Tibial nerve (tissue), 4 donors: ENCODE measurements around the gene SERP1. TPM values are rescaled to one million over a fixed set of nuclear protein-coding genes. Genes with fewer than 3 reads are reported as not detected.

Source experiments
- DNase-seq, 2 donors: peaks; one replicate each; pipeline ENCODE4 v3.0.0-alpha.2; 2019; ENCODE audit warnings: low spot score in 2 of 2
- H3K27ac ChIP-seq, 4 donors: fragments of 200-600 bp; sonication (generic) in 3 of 4; one replicate each; pipeline ENCODE4 v1.5.1; 2017 to 2019; ENCODE audit warnings: mild to moderate bottlenecking in 1 of 4
- H3K27me3 ChIP-seq, 2 donors: fragments of 200-600 bp; sonication (generic) in 1 of 2; one replicate each; pipeline versions ENCODE4 v1.5.1 to v1.6.0; 2017 to 2019
- H3K36me3 ChIP-seq, 3 donors: fragments of 200-600 bp; sonication (generic); one replicate each; pipeline ENCODE4 v1.5.1; 2018 to 2019
- H3K4me1 ChIP-seq, 4 donors: fragments of 200-600 bp; sonication (generic) in 3 of 4; one replicate each; pipeline ENCODE4 v1.5.1; 2017 to 2019
- H3K4me3 ChIP-seq, 4 donors: fragments of 200-600 bp; sonication (generic) in 3 of 4; one replicate each; pipeline ENCODE4 v1.5.1; 2017 to 2019; ENCODE audit warnings: mild to moderate bottlenecking in 1 of 4, moderate library complexity in 1 of 4
- H3K9me3 ChIP-seq, 4 donors: fragments of 200-600 bp; sonication (generic) in 3 of 4; one replicate each; pipeline ENCODE4 v1.5.1; 2017 to 2019
- EP300 ChIP-seq, 2 donors: sonication (generic); formaldehyde crosslinking; IDR thresholded peaks; one replicate each; pipeline ENCODE4 v1.6.1; 2017; ENCODE audit warnings: antibody characterized with exemption in 2 of 2, mild to moderate bottlenecking in 1 of 2
- POLR2A ChIP-seq, 2 donors: fragments of 450-650 bp; IDR thresholded peaks; one replicate each; pipeline ENCODE4 v1.6.1; 2017; ENCODE audit warnings: antibody characterized with exemption in 2 of 2, mild to moderate bottlenecking in 2 of 2, moderate library complexity in 2 of 2
- WGBS, 2 donors: methylation state at CpG; one replicate each; pipeline ENCODE4 v1.1.5; 2018; 5-methylcytosine and 5-hydroxymethylcytosine counted together
- total RNA-seq, 4 donors: library from RNA; depleted of rRNA; stranded (reverse); fragments of >200 nt; gene quantifications; one replicate each; pipeline ENCODE4 v1.1.0, GENCODE V29; 2016
- TF ChIP-seq, protein P1 (sequence below), 5 experiments: fragments of 200-600 bp in 3 of 5; fragments of 450-650 bp in 2 of 5; sonication (generic) in 3 of 5; IDR thresholded peaks; one replicate each; pipeline ENCODE4 v1.5.1; 2016 to 2019; ENCODE audit warnings: antibody characterized with exemption in 5 of 5, mild to moderate bottlenecking in 3 of 5, moderate library complexity in 2 of 5

SERP1 gene
- total RNA-seq, 4 donors from 2014 or later, result 377 to 593 (median 447) TPM

DNA sequence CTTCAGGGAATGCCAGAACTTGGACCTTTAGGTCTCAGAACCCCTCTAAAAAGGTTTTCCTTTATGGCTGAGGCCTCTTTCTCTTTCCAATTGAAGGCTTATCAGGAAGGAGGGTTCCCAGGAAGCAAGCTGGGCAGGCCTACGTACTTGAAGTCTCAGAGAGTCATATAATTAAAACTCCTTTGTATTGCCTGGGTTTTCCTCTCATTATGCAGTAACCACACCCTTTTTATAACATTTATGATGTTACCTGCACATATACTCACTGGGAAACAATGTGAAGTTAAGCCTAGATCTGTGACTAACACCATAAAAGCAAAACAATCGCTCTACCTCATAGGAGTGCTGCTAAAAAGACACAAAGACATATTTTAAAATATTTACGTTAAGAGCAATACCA, 27.3 kb downstream of the SERP1 start:
- H3K36me3 ChIP-seq, result no peaks in the 10 kb centered on the region
- H3K27ac ChIP-seq, result no peak overlapping the region
- H3K4me1 ChIP-seq, result no peaks in the 10 kb centered on the region
- TF ChIP-seq EP300 (IDR thresholded peaks at IDR 0.05) (no peak), POLR2A (IDR thresholded peaks at IDR 0.05) (no peak)
- TF ChIP-seq, protein P1, sequence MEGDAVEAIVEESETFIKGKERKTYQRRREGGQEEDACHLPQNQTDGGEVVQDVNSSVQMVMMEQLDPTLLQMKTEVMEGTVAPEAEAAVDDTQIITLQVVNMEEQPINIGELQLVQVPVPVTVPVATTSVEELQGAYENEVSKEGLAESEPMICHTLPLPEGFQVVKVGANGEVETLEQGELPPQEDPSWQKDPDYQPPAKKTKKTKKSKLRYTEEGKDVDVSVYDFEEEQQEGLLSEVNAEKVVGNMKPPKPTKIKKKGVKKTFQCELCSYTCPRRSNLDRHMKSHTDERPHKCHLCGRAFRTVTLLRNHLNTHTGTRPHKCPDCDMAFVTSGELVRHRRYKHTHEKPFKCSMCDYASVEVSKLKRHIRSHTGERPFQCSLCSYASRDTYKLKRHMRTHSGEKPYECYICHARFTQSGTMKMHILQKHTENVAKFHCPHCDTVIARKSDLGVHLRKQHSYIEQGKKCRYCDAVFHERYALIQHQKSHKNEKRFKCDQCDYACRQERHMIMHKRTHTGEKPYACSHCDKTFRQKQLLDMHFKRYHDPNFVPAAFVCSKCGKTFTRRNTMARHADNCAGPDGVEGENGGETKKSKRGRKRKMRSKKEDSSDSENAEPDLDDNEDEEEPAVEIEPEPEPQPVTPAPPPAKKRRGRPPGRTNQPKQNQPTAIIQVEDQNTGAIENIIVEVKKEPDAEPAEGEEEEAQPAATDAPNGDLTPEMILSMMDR (IDR thresholded peaks at IDR 0.05), result no peak
- H3K27me3 ChIP-seq, result no peaks in the 10 kb centered on the region
- DNase-seq, result no peak
- peaks cover 0 to 4% (median 0%) of the 10 kb centered on the region in 4 donors for H3K9me3 ChIP-seq
- WGBS, 2 donors, result 84 to 90% methylated on average over 3 of the region's 3 CpGs
- no peak overlapping the region for H3K4me3 ChIP-seq

DNA sequence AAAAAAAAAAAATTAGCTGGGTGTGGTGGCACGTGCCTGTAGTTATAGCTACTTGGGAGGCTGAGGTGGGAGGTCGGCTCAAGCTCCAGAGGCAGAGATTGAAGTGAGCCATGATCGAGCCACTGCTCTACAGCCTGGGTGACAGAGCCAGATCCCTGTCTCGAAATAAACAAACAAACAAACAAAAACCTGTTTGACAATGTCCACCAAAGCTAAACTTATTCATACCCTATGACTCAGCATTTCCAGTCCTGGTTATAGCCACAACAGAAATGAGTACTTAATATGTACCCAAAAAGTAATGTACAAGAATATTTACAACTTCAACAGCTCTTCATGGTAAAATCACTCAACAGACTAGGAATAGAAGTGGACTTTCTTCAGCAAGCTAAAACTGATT, 31.1 kb downstream of the SERP1 start:
- Histone ChIP-seq H3K27ac (no peak overlapping the region), H3K4me3 (no peak overlapping the region), H3K27me3 (no peaks in the 10 kb centered on the region), H3K9me3 (peaks cover 0 to 4% (median 0%) of the 10 kb centered on the region in 4 donors), H3K36me3 (no peaks in the 10 kb centered on the region), H3K4me1 (no peaks in the 10 kb centered on the region)
- WGBS, 2 donors, result 94 to 96% methylated on average over 4 of the region's 4 CpGs
- no peak for DNase-seq
- TF ChIP-seq POLR2A (IDR thresholded peaks at IDR 0.05) (no peak), EP300 (IDR thresholded peaks at IDR 0.05) (no peak)
- TF ChIP-seq, protein P1 (IDR thresholded peaks at IDR 0.05), result no peak

DNA sequence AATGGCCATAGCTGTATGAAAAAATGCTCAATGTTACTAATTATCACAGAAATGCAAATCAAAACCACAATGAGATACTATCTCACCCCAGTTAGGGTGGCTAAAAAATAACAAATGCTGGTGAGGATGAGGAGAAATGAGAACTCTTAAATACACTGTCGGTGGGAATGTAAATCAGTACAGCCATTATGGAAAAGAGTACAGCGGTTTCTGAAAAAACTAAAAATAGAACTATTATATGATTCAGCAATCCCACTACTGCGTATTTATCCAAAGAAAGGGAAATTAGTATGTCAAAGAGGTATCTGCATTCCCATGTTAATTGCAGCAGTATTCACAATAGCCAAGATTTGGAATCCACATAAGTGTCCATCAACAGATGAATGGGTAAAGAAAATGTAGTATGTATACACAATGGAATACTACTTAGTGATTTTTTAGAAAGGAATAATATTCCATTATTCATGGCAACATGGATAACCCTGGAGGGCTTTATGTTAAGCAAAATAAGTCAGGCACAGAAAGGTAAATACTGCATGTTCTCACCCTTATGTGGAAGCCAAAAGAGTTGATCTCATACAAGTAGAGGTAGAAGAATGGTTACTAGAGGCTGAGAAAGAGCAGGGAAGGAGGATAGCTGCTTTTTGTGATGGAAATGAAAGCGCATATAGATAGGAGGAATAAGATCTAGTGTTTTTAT, 35.0 kb downstream of the SERP1 start:
- WGBS, 2 donors, result 62% methylated on average over 4 of the region's 4 CpGs
- DNase-seq, result no peak
- peaks cover 0 to 4% (median 0%) of the 10 kb centered on the region in 4 donors for H3K9me3 ChIP-seq
- TF ChIP-seq POLR2A (IDR thresholded peaks at IDR 0.05) (no peak), EP300 (IDR thresholded peaks at IDR 0.05) (no peak)
- TF ChIP-seq, protein P1 (IDR thresholded peaks at IDR 0.05), result no peak
- H3K4me3 ChIP-seq, result no peak overlapping the region
- no peaks in the 10 kb centered on the region for H3K4me1 ChIP-seq
- no peak overlapping the region for H3K27ac ChIP-seq
- no peaks in the 10 kb centered on the region for H3K27me3 ChIP-seq
- H3K36me3 ChIP-seq, result no peaks in the 10 kb centered on the region

DNA sequence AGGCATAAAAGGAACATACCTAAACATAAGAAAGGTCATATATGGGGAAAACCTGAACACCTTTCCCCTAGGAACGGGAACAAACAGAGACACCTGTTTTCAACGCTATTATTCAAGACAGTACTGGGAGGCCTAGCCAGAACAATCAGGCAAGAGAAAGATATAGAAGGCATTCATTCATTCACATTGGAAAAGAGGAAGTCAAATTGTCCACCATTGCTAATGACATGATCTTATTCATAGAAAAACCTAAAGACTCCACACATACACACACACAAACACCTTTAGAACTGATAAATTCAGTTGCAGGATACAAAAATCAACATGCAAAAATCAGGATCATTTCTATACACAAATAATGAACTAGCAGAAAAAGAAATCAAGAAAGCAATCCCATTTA, 36.5 kb downstream of the SERP1 start:
- Histone ChIP-seq H3K4me3 (no peak overlapping the region), H3K27me3 (no peaks in the 10 kb centered on the region), H3K4me1 (no peaks in the 10 kb centered on the region), H3K27ac (no peak overlapping the region), H3K36me3 (no peaks in the 10 kb centered on the region), H3K9me3 (peaks cover 0 to 4% (median 0%) of the 10 kb centered on the region in 4 donors)
- 80 to 82% methylated on average over 2 of the region's 2 CpGs for WGBS, 2 donors
- no peak for TF ChIP-seq POLR2A (IDR thresholded peaks at IDR 0.05)
- TF ChIP-seq, protein P1 (IDR thresholded peaks at IDR 0.05), result no peak
- TF ChIP-seq EP300 (IDR thresholded peaks at IDR 0.05), result no peak
- no peak for DNase-seq

DNA sequence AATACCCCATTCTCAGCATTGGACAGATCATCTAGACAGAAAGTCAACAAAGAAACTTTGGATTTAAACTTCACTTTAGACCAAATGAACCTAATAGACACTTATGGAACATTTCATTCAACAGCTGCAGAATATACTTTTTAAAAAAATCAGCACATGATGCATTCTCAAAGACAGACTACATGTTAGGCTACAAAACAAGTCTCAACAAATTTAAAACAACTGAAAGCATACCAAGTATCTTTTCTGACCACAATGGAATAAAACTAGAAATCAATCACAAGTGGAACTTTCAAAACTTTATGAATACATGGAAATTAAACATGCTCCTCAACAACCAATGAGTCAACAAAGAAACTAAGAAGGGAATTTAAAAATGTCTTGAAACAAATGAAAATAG, 37.9 kb downstream of the SERP1 start:
- H3K27me3 ChIP-seq, result no peaks in the 10 kb centered on the region
- TF ChIP-seq POLR2A (IDR thresholded peaks at IDR 0.05) (no peak), EP300 (IDR thresholded peaks at IDR 0.05) (no peak)
- TF ChIP-seq, protein P1 (IDR thresholded peaks at IDR 0.05), result no peak
- no peak overlapping the region for H3K27ac ChIP-seq
- H3K4me3 ChIP-seq, result no peak overlapping the region
- no peaks in the 10 kb centered on the region for H3K4me1 ChIP-seq
- no peak for DNase-seq
- H3K9me3 ChIP-seq, result peaks cover 0 to 4% (median 0%) of the 10 kb centered on the region in 4 donors
- no peaks in the 10 kb centered on the region for H3K36me3 ChIP-seq
